HG02885 (cell line): ENCODE results near the gene DCUN1D3.

Experiments
- ATAC-seq: cut with Tn5 transposase; IDR thresholded peaks from one replicate; pipeline ENCODE4 v1.9.1; 2021; ENCODE audit warnings: mild to moderate bottlenecking; ENCODE audit not compliant: unreplicated experiment, poor library complexity

Gene DCUN1D3

DNA sequence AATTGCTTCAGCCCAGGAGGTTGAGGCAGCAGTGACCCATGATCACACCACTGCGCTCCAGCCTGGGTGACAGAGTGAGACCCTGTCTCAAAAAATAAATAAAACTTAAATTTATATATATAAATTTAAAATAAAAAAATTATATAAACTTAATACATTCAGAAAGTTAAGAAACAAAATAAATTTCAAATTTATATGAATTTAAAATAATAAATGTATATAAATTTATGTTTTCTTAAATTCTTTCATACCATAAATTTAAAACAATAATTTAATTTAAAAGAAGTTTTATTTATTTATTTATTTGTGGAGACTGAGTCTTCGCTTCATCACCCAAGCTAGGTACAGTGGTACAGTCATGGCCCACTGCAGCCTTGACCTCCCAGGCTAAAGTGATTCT lies 20.6 kb upstream of the DCUN1D3 start:
- no peak for ATAC-seq

DNA sequence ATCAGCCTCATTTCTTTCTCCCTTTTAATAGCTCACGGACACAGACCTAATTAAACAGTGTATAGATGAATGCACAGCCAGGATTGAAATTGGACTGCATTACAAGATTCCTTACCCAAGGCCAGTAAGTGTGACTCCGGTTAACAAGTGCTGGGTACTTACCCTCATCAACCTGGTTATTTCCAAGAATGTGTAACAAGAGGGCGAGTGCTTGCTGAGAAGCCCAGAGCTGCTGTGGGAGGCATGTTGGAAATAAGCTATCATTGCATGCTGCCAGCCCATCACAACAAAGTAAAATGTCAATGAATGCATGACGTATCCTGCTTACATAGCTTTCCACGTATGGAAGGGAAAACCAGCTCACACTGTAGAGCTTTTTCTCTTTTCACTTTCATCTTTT lies 19.9 kb upstream of the DCUN1D3 start:
- no peak for ATAC-seq

DNA sequence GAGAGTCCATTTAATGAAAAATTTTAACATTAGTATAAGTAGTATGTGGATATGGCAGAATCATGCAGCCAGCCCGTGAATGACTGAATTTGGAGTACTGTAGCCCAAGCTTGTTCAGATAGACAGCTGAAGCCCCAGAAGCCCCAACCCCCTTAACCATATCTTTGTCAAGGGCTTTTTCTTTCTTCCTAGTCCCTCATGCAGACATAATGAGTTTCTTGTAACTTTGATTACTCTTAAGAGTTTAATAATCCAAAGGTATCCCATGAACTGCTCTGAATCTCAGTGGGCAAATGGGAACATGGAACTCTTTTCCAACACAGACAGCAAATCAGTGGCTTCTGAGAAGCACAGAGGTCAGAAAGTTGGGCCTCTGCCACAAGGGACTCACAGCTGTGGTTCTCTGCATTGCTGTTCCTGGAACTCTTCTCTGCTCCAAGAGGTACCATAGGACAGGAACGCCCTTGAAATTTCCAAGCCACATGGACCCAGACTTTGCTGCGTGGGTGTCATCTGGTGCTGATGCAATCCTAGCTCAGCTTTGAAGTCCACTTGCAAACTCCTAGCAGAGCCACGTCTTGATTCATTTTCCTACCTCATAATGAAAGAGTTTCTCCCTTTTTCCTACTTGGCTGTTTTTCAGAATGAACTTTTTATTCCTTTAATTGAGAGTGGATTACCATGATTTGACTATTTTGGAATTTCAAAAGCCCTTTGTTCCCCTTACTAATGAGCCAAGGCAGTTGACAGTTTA lies 18.5 kb upstream of the DCUN1D3 start:
- no peak for ATAC-seq

DNA sequence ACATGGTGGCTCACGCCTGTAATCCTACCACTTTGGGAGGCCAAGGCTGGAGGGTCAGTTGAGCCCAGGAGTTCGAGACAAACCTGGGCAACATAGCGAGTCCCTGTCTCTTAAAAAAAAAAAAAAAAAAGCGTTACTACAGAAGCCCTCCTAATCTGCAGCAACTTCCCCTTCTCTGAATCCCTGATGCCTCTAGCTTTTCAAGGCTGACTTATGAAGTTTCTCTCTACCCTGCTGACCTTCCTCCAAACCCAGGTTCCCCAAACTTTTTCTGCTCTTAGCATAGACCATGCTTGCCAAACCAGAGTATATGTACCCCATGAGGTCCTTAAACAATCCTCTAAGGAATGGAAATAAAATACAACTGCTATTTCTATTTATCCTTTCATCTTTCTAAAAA lies 16.8 kb upstream of the DCUN1D3 start:
- no peak for ATAC-seq

DNA sequence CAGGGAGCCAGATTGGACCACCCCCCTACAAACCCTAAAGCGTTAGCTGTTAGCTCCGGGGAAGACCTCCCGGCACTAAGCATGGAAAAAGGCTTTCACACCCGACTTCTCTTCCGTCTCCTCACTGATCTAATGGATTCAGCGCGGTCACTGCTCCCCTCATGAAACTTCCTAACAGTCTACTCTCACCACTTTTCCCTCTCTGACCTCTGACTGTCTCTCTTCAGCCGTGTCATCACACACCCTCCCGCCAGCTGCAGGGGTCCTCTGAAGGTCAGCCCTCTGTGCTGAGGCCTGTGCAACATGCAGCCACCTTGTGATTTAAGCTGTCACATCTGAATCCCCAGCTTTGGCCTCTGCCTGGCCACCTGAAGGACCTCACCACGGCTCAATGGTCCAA lies 16.1 kb upstream of the DCUN1D3 start:
- ATAC-seq: no peak

DNA sequence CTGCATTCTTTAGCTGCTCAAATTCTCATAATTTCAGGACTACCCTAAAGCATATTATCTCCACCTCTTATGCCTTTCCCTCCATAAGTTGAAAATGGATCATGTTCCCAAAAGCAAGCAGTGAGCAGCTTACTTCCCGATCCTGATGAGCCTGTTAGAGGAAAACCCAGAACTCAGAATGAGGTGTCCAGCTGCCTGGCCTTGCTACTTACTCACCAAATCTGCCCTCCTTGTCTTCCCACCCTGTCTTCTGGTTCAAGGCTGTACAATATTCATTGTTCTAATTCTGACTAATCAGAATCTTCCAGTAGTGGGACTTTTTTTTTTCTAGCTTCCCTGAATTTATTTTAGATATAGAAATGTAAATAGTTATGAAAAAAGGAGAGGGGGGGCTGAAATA lies 11.2 kb upstream of the DCUN1D3 start:
- no peak for ATAC-seq

DNA sequence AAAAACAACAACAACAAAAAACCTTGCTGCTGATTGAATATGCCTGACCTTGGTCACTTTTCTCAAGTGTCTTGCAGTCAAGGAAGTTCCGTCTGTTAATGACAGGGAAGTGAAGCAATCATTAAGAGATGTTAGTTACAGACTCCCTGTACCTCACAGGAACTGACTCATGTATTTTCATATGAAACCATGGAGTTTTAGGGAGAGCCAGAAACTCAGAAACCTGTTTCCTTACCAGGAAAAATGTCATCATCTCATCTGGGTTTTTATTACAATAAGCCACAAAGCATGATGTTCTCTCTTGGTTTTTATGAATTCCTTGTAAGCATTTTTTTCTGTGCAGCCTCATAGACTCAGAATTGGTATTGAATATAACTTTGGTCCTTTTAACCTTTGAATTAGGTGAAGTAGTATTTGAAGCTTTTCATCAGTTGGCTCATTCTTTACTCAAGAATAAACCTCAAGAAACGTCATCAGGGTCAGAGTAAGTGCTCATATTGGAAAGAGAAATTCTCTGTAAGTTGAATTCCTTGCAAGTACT lies 10.7 kb upstream of the DCUN1D3 start:
- ATAC-seq: no peak

DNA sequence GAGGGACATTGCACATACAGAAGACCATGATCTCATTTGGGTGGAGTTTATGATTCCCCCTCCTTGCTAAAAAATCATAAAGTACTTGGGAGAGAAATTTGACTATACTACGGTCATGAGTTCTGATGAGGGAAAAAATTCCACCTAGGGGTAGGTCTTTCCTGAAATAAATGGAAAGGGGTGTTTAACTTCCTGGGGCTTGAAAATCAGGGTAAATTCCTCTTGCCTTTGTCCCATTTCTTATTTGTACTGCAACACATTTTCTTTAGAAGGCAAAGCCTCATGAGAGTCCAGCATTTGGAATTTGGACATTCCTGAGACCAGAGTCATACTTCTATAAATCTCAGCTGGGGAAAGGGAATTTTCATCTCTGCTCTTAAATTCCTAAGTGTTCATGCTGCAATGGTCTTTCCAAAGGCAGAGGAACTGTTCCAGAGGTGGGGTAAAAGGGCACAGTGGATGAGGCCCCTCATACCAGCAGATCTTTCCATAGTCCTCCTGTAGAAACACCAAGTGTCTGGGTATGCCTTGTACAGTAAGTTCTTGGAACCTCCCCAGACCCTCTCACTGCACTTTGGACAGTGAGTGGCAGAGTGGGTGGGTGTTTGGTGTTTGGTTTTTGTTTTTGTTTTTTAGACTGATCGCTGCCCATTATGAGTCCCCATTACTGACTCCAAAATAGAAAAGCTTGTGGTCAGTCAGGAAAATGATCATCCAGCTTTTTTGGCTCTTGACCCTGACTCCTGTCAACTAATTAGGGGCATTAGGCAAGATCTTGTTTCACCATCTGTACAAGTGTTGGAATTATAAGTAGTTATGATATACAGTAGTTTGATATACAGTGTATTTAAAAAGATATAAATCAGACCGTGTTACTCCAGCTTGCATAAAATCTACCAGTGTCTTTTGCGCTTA lies 6.4 kb upstream of the DCUN1D3 start:
- no peak for ATAC-seq

DNA sequence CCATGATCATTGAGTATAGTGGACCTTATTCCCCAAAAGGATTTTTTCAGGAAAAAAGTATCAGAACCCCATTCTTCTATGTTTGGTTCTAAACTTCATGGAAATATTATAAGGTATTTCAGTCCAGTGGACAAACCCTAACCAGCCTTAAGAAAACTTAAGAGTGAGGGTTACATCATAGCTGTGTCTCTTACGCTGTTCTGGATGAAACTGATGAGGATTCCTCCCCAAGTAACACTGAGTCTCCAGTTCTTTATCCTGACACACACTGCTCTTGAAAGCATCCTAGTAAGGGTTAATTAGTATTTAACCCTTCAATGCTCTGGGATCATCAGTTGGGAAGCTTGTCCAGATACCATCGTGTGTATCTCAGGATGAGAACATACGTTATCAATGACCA lies 5.4 kb upstream of the DCUN1D3 start:
- ATAC-seq: no peak

DNA sequence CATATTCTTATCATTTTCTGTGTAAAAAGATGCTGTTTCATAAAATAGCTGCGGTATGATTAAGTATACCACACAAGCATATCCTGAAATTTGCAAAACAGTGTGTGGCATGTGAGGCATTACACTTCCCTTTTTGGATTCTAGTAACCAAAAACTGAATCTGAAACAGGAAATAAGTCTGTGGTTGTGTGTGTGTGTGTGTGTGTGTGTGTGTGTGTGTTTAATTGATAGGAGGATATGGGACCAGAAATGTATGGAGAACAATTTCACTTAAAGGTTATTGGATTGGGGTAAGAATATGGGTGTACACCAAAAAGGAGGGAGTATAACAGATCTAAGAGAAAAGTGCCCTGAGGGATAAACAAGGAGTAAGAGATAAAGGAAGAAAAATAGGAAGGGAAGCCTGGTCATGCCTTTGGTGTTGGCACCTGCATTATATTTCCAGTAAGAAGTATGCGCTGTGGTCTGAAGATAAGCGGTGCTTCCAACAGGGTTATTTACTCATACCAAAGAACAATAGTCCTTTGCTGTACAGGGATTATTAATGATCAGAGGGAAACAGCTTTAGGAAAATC lies 4.4 kb upstream of the DCUN1D3 start:
- ATAC-seq: no peak

DNA sequence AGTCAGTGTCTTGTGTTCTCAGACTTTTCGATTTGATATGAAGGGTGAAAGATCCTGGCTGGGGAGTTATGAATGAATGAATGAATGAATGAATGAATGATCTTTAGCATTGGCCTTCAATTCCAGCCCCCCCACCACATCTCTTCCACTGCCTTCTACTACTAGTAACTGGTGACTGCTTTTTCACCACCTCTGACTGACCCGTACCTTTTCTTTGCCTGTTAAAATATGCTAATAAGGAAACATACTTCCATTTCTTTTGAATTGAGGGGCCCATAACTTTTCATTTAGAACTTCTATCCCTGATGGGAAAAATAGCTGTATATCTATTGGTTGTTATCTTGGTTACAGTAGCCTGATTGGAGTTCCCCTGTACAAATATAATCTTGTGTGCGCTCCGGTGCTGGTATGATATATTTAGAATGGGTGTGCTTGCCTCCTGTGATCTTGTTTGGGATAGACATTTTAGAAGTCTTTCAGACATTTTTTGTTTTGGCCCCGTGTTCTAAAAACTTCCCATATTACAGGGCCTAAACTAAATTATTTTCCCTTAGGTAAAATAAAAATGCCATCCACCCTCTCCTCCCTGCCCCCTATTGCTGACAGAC lies 3.8 kb upstream of the DCUN1D3 start:
- no peak for ATAC-seq

DNA sequence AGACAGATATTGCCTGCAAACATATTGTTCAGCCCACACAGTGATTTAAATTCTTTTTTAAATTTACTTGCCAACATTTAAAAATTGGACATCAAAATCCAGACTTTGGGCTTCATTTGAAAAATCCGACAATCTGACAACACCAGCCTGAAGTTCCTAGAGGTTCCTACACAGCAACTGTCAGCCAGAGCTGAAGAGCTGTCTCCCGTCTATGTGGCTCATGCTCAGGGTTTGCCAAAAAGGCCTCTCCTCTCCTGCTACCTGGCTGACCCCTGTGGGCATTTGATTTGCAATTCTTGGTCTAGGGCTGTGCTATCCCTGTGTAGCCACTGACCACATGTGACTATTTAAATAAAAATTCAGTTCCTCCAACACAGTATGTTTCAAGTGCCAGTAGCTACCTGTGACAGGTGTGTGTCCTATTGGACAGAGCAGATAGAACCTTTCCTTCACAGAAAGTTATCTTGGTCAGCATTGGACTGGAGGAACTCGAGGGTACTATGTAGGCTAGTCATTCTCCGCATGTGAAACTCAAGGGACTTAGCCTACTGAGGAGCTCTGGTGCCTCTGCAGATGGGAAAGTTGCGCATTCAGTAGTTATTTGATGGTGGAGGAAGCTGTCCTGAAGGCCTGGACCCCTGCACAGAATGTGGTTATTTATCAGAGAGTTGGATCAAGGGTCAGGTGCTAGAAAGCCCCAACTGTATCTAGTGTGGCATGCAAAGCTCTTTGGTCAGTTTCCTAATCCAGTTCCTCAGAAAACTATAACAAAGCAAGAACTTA lies 3.1 kb upstream of the DCUN1D3 start:
- ATAC-seq: no peak

DNA sequence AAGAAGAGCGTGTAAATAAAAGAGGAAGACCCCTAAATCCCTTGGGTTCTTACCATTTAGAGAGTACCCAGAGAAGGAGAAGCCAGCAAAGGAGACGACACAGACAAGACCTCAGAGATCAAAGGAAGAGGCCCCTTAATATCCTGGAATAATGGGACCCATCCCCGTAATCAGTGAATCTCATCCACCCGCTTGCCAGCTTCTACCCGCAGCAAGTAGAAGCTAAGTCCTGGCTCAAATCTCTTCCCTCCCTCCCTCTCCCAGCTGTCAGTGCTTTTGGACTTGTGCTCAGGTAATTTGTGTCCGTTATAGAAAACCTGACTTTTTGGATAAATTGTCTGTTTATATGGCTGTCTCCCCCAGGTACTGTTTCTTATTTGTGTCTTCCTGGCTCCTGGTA lies 2.3 kb upstream of the DCUN1D3 start:
- ATAC-seq: no peak

DNA sequence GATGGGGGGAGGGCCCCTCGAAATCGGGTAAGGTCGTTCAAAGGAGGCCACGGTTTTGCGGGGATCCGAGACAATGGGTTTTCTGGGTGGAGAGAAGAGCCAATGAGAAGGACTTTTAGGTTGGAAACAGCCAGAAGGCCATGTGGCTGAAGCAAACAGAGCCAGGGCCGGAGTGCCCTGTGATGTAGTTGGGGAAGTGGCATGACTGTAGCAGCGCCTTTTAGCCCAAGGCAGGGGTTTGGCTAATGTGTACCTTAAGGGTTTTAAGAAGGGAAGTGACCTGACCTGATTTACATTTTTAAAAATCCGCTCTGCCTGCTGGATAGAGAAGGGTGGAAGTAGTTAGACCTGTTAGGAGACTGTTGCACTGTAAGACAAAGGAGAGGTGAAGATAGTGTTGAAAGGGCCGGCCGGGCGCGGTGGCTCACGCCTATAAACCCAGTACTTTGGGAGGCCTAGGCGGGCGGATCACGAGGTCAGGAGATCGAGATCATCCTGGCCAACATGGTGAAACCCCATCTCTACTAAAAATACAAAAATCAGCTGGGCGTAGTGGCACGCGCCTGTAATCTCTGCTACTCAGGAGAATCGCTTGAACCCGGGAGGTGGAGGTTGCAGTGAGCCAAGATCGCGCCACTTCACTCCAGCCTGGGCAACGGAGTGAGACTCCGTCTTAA lies 1.4 kb upstream of the DCUN1D3 start:
- no peak for ATAC-seq

DNA sequence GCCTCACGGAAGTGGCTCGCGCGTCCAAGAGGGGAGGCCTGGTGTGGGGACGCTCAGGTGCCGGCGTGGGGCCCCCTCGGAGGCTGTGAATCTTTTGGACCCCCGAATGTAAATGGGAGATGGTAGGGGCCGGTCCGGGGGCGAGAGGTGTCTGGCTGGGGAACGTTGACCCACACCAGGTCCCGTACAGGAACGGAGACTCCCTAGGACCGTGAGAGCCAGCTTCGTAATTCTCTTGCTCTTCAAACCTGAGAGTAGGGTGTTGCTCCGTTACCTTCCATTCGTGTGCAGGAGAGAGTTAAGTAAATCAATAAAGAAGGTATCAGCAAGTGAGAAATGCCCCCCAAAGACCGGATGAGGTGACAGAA lies 894 bp upstream of the DCUN1D3 start:
- ATAC-seq: peak; percentile 6

DNA sequence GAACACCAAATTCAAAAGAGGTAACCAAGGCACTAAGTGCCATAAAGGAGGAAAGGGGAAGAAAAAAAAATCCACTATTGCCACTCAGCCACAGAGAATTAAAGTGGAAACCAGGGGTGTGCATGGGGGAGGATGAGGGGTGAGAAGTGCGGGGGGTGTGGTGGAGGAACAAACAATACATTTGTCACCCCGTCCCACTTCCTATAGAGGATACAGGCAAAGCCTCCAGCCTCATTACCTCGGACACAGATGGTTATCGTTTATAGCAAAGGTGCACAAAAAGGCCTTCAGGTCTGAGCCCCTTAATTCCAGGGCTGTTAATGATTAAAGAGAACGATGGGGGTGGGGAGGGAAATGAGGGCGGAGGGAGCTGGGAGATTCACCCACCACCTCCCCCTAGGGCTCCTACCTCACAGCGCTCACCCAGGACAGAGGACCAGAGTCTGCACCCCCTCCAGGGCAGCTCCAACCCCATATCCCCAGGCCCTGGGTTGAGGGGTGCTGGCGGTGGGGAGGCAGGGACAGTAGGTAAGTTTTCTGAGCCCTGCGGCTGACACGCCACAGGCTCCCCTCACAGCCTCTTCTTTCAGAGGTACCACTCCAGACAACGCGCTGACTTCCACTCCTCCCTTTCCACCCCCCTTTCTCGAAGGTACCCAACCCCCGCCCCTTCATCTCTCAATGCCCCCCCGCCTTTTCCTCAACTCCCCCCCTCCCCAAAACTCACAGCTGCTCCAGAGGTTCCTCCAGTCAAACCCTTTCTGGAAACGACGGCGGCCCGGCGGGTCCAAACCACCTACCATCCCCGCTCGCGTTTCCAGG lies 470 bp downstream of the DCUN1D3 start:
- ATAC-seq: peak; percentile 3

DNA sequence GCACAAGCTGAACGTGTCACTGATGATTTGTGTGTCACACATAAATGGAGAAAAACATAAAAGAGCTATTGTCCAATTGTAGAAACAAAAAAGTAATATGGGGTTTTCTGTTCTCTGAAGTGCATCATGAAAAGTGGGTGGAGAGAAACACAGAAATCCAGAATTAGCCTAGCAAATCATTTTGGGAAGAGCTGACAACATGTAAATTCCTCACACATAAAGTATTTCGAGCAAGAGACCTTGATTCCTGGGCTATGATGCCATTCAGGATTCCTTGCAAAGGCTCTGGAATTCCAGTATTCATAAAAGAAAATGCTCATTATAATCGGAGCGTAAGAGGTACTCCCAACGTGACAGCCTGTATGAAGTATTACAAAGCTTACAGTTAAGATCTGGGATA lies 1.1 kb downstream of the DCUN1D3 start:
- ATAC-seq: no peak

DNA sequence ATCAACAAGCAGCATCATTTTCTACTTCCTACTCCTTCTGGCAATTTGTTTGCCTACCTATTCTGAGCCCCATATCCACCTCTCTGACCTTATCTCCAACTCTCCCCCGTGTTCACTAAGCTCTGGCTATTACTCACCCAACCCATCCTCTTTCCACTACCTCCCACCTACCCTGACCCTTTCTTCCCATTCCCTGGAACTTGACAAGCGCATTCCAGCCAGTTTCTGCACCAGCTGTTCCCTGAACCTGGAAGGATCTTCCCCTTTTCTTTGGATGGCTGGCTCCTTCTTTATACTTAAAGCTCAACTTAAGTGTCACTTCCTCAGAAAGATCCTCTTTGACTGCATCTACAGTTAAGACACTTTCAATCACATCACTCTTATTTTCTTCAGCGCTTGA lies 2.2 kb downstream of the DCUN1D3 start:
- ATAC-seq: no peak
